Activated CD8-positive, alpha-beta memory T cell treated with anti-CD3 and anti-CD28 coated beads for 36 hours (primary cell): ENCODE results near the gene SLC13A4. TPM values are rescaled to one million over a fixed set of nuclear protein-coding genes. Genes with fewer than 3 reads are reported as not detected.
"Not testable (repeated sequence)": the region's sequence is repeated elsewhere in the genome, so short reads cannot be mapped to it uniquely, and the experiment has no call there.

Experiments
- CTCF ChIA-PET: fragments of 350-600 bp; sonication (Branson Sonifier 250); formaldehyde crosslinking; loops from one replicate; lab custom pipeline; 2021; ENCODE audit warnings: antibody characterized with exemption; lab: Charles Lee
- POLR2A ChIA-PET: fragments of 350-600 bp; sonication (Branson Sonifier 250); formaldehyde crosslinking; loops from one replicate; lab custom pipeline; 2021; ENCODE audit warnings: antibody characterized with exemption; lab: Charles Lee
- total RNA-seq, 2 experiments: library from RNA; stranded (reverse); gene quantifications; one replicate each; pipeline ENCODE4 v1.2.3, GENCODE V29; 2021

SLC13A4 gene
- total RNA-seq = not detected

DNA sequence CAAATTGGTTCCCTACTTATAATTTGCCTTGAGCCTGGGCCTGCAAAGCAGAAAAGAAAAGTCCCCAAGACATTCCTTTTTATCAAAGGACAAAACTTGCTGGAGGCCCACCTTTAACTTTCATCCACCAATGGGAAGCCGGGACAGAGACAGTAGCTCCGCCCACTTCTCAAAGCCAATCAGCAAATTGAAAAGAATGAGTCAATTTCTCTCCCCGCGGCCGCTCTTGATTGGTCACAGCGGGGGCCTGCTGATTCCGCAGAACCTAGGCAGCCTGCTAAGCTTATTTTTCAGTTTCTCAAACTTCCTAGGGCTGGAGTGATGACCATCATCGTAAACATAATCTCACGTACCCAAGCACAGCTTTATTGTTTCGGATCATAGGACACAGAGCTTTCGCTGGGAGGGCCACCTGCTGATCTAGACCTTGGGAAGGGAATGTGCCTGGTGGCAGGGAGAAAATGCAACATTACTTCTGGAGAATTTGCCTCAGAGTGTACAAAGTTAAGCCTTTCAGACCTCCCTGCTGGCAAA, at the start of gene SLC13A4:
Gene SLC13A4 (minus strand): TSS at position 51 of the 534 bp plus-strand sequence. CDS start 690 bp downstream, outside the sequence.
- POLR2A ChIA-PET = no interaction called here
- CTCF ChIA-PET = no interaction called here

- POLR2A ChIA-PET, CTCF ChIA-PET: not testable (repeated sequence)
These were observed 47.9 kb upstream of the SLC13A4 start for GRCh38 chr7:135775915-135776314.

DNA sequence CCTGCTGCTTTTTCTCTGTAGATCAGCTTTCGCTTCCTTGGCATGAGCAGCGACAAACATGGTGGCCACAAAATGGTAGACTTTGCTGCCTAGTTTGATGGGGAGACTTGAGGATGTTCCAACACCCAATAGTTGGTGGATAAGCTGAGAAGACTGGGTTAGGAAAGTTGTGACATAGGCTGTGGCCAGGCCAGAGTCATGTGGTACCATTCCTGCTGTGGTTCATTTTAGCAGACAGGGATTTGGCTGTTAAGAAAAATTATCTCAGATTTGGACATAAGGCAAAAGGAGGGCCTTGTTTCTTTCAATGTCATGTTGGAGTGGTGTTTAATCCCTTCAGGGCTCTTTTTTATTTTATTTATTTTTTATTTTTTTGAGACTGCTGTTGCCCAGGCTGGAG, 47.2 kb upstream of the SLC13A4 start:
- CTCF ChIA-PET = no interaction called here
- POLR2A ChIA-PET = no interaction called here

DNA sequence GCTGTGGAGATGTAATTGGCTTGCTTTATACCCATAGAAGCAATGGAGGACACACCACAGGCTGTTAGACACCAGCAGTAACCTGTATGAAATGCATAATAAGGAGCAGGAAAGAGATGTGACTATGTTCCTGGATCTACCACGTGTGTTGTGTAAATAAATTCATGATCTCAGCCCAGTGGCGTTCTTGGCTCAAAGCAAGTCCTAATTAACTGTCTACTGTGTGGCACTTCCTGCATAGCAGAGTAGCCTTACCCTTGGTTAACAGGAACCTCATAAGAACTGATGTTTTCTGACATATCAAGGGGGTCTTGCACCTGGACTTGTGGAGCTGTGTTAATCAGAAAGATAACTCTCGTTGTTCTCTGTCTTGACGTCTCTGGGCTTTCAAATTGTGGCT, 46.3 kb upstream of the SLC13A4 start:
- ChIA-PET CTCF (no interaction called here), POLR2A (no interaction called here)

DNA sequence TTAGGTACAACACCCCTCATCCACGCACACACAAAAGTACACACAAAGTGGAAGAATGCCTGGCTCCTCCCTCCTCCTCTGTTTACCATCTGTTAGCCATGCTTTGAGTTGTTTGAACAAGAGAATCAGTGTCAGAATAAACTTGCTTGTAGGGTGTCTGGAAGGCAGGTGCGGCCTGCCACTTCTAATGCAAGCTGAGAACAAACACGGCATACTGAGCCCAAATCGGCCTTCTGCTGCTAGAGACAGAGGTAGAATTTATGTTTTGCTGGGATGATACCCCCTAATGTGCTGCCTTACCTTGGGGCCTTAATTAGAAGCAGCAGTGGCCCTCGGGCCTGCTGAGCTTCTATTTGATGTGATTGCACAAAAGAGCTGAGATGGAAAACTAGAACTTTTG, 45.5 kb upstream of the SLC13A4 start:
- CTCF ChIA-PET = no interaction called here
- POLR2A ChIA-PET = no interaction called here

DNA sequence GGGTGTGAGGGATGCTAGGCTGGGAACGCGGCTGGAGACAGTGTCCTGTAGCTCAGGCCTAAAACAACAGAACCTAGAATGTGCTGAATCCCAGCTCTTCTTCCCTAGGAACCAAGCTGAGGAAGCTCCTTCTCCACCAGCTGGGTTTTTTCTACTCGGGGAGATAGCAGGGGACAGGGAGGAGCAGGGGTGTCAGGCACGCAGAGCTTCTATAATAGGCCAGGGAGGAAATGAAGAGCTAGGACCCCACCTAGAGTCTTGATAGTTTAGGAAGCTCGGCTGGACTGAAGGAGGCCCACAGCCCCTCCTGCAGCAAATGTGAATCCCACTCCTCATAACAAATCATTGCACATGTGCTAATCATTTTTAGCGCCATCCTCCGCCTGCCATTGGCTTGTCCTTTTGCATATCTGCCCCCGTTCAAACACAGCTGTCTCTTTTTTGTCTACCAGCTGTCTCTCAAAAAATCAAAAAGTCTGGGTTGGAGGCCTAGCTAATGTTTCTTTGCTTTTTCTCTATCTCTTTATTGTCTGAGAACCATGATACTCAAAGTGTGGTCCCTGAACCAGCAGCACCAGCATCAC, 44.7 kb upstream of the SLC13A4 start:
- POLR2A ChIA-PET = no interaction called here
- CTCF ChIA-PET = interaction anchor here (1.0 kb wide), 1 partner anchor 117 kb away, joined by 3 read pairs; no protein-coding TSS in a partner anchor

DNA sequence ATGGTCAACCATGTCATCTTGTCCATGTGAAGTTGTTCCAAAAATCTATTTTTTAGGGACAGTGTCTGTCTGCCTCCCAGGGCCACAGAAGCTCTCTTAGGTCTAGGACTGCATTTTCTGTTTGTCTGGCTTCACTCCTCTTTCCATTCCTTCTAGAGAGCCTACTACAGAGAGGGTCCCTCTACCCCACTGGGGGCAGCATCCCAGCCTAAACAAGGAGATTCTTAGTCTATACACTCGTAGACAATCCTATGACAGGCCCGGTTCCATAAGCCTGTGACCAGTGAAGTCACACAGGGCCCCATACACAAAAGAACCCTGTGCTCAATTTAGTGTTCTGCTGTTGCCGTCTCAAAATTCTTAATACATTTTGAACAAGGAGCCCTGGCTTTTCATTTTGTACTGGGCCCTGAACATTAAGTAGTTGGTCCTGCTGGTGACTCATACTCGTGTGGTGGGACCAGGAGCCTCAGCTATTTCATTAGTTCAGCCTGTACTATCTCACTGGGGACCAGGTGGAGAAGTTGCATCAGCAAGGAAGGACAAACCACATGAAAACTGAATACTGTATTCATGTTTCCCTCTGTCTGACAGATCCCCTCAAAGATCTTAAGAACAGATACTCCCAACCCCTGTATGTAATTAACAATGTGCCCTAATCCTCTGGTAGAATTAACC, 44.1 kb upstream of the SLC13A4 start:
- ChIA-PET POLR2A (no interaction called here), CTCF (interaction anchor here (1.0 kb wide), 1 partner anchor 117 kb away, joined by 3 read pairs; no protein-coding TSS in a partner anchor)

GRCh38 chr7:135771051-135771450, 43.1 kb upstream of the SLC13A4 start:
- ChIA-PET CTCF (no interaction called here), POLR2A (no interaction called here)

DNA sequence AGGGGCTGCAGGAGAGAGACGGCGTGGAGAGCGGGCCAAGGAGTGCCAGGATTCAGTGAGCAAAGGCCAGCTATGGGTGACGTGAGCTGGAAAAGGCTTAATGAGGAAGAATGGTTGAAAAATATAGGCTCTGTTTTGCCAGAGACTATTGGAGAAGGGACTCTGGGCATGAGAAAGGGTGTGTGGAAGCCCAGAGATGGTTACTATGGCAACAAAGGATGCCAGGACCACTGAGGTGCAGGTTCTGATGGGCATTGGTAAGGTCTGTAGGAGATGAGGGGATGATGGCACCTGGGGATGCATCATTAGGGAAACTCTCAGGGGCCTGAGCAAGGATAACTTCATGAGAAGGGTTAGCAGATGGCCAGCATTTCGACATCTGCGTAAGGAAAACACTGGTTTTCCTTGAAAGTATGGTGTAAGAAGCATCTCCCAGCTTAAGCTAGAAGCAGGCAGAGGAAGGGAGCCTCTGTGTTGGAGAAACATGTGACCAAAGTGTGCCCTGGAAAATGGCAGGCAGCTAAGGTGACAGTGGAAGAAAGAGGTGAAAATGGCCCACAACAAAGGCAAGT, 42.2 kb upstream of the SLC13A4 start:
- ChIA-PET CTCF (no interaction called here), POLR2A (no interaction called here)

DNA sequence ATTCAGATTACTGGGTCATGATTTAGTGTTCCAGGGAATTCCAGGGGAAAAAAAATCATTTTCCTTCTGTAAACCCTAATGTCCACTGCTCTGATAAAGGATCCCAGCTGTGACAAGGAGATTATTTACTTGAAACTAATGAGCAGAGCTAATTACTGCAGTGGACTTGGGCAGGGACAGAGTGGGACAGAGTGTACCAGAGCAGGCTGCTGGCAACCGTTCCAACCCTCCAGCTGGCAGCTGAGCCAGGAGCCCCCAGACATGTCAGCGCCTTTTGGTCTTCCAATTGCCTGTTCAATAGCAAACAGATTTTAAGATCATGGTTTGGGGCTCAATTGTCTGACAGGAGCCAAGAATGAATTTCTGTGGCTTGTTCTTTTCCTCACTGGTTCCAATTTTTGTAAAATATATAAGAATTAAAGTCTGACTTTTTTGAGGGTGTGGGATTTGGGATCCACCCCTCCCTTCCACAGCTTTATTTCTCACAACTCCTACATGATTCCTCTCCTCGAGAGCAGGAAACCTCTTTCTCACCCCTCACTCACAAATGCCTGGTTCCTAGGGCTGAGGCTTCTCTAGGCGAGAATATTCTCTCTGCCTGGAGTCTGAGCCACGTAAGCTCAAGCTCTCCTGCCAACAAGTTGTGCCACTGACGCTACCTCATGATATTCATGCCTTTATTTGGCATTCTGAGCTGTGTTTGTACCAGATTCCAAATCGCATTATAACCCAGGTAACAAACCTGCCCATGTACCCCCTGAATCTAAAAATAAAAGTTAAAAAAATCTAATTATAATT, 41.2 kb upstream of the SLC13A4 start:
- POLR2A ChIA-PET = no interaction called here
- CTCF ChIA-PET = no interaction called here

GRCh38 chr7:135768467-135768866, 40.5 kb upstream of the SLC13A4 start:
- CTCF ChIA-PET = no interaction called here
- POLR2A ChIA-PET = no interaction called here

DNA sequence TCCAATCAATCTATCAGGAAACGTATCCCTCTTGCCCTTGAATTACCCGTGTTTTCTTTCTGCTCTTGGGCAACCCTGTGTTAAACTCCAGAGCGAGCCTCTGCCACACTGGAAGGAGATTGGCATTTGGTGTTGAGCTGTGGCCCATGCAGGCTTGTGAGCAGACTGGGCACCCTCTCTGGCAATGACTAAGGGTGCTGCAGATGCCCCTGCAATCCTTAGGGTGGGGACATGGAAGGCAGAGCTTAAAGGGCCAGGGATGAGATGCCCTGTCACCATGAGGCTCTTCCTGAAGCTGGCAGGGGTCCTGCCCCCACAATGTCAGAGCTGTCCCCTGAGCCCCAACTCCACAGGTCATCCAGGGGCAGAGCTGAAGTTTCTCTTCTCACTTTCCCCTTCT, 40.1 kb upstream of the SLC13A4 start:
- CTCF ChIA-PET = no interaction called here
- POLR2A ChIA-PET = no interaction called here

DNA sequence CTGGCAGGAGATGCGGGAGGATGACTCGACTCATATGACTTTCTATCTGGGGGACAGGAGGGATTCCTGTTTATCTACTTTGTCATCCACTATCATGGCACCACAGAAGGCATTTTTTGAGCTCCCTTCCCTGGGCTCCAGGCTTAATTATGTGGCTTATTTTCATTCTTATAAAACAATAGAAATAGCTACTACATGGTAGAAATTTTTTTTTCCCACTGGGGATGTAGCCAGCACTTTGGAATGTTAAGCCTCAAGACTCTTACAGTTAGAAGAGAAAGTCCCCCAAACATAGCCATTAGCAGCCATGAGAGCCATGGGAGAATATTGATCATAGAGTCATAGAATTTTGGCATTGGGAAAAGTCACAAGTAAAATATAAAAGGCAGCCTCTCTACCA, 35.3 kb upstream of the SLC13A4 start:
- POLR2A ChIA-PET = no interaction called here

GRCh38 chr7:135761751-135762488, 33.9 kb upstream of the SLC13A4 start:
- CTCF ChIA-PET = no interaction called here

More for the DNA sequence above, 35.3 kb upstream of the SLC13A4 start:
- CTCF ChIA-PET = no interaction called here

DNA sequence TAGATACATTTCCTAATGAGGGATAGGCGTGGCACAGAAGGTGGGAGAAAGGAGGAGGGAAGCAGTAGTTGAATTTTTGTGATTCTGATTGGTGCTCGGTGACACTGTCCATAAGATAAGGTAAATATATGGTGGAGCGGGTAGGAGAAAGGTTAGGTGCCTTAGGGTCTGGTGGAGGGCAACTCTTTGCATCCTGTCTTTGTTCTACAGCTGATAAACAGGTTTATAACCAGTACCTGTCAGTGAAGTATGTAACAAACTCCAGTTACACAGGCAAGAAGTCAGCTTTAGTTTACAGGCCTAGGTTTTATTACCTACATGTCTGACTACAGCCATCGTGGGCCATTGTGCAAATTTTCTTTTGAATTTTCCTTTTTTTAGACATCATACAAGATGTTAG, 31.5 kb upstream of the SLC13A4 start:
- CTCF ChIA-PET = no interaction called here
- POLR2A ChIA-PET = no interaction called here

More at GRCh38 chr7:135761751-135762488, 33.9 kb upstream of the SLC13A4 start:
- POLR2A ChIA-PET = interaction anchor here (0.7 kb wide), 1 partner anchor 167 kb away, joined by 3 read pairs; no protein-coding TSS in a partner anchor

GRCh38 chr7:135758531-135758932, 30.5 kb upstream of the SLC13A4 start:
- CTCF ChIA-PET = no interaction called here
- POLR2A ChIA-PET = no interaction called here

DNA sequence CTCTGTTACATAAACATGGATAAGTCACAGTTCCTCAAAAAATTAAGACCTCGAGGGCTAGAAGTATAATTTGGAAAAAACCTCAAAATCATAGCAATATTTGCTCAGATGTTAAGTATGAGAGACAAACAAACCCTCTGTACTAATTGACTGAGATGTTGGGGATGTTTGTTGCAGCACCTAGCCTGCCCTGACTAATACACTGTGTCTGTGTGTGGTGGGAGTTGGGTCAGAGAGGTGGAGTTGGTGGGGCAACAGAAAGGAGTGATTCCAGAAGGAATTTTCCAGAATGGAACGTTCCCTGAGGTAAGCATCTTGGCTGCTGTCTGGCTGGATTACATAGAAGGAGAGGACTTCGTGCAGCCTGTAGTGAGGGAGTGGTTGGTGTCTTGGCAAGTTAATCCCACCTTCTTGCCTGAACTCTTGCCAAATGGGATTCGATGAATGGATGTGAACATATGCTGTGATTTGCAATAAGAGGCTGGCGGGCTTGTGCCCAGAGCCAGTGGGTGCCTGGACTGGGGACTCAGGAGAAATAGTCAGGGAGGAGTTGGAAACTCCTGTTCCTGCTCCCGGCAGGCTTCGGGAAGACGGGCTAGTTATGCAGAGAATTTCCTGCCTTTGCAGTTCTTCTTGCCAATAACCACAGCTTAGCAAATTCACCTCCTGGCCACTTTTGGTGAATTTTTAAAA, 29.9 kb upstream of the SLC13A4 start:
- POLR2A ChIA-PET = no interaction called here
- CTCF ChIA-PET = no interaction called here

DNA sequence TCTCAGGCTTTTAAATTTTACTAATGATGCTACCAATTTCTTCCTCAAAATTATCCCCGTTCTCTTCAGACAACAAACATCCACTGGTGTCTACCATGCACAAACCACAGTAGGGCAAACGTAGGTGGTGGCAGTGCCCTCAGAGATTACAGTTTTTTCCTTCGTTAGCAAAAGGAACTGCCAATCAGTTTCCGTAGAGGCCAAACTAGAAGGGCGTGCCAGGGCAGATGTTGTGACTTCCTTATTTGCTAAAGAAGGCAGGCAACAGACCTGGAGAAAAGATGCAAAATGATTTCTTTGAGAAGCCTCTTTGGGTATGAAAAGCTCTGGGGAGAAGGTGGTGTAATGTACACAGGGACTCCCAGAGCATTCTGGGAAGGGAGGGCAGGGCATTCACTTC, 28.2 kb upstream of the SLC13A4 start:
- CTCF ChIA-PET = no interaction called here
- POLR2A ChIA-PET = no interaction called here

DNA sequence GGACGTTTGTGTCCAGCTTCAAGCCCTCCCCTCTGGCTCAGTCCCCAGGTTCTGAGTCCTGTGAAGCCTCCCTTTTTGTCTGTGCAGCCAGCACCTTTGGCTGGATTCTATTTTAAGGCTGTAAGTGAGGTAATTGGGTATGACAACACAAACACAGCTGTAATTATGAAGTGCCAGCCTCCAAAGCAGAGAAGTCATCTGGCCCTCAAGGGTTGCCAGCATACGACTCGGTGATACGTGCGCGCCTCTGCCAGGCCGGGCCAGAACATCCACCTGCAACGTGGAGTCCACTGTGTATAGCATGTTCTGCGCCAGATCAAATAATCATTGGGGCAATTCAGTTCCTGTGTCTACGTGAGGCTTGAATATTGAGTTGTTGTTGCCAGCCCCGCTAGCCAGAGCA, 27.4 kb upstream of the SLC13A4 start:
- CTCF ChIA-PET = no interaction called here
- POLR2A ChIA-PET = no interaction called here
